ENCODE measurements around the gene WDR64. TPM values are rescaled to one million over a fixed set of nuclear protein-coding genes. Genes with fewer than 3 reads are reported as not detected.

The WDR64 gene
- total and polyA plus RNA-seq, 2 of the 4 experiments (the other 2 are of a cell fraction): not detected

- Histone ChIP-seq H2AFZ (replicated peaks; ENCODE audit: low read length, poor library complexity) (no peak overlapping the region), H3K79me1 (ENCODE audit: low read depth in 1 of 2, low read length in 2 of 2) (no peaks in the 10 kb centered on the region), H2BK15ac (ENCODE audit: low read depth, low read length) (no peak overlapping the region), H3K9me3 (ENCODE audit: control insufficient read depth, insufficient read depth, low read length) (no peaks in the 10 kb centered on the region), H3K9ac (ENCODE audit: low read depth, low read length) (no peak overlapping the region), H3K27me3 (ENCODE audit: control insufficient read depth, insufficient read depth, low read length) (peaks cover 2% of the 10 kb centered on the region), H3K14ac (replicated peaks; ENCODE audit: low read depth, low read length) (no peak overlapping the region), H3K56ac (ENCODE audit: extremely low read depth, insufficient read depth, low read length) (no peak overlapping the region), H3K18ac (ENCODE audit: low read depth, low read length) (no peak overlapping the region), H4K8ac (ENCODE audit: low read depth in 2 of 2, low read length in 2 of 2) (no peak overlapping the region), H3K4ac (ENCODE audit: low read depth, low read length) (no peak overlapping the region), H3K27ac (ENCODE audit: insufficient read depth, low read length) (no peak overlapping the region), H2BK5ac (ENCODE audit: low read depth, low read length, poor library complexity, severe bottlenecking) (no peak overlapping the region), H3K4me1 (ENCODE audit: control insufficient read depth, insufficient read depth, low read length) (no peaks in the 10 kb centered on the region), H3K23ac (ENCODE audit: low read depth, low read length) (no peak overlapping the region), H4K91ac (ENCODE audit: insufficient read depth, low read depth, low read length) (no peak overlapping the region), H3K9me1 (ENCODE audit: insufficient read depth, low read length) (no peaks in the 10 kb centered on the region), H4K20me1 (ENCODE audit: insufficient read depth, low read length) (no peaks in the 10 kb centered on the region), H3K36me3 (ENCODE audit: control insufficient read depth, insufficient read depth, low read length) (no peaks in the 10 kb centered on the region), H2AK9ac (replicated peaks; ENCODE audit: low read depth, low read length, poor library complexity) (no peak overlapping the region), H4K5ac (ENCODE audit: low read depth, low read length) (no peak overlapping the region), H3K4me3 (ENCODE audit: insufficient read depth, low read depth, low read length) (no peak overlapping the region), H2BK20ac (ENCODE audit: low read depth, low read length) (no peak overlapping the region), H3K4me2 (ENCODE audit: low read depth, low read length) (no peak overlapping the region), H2BK120ac (ENCODE audit: low read depth, low read length) (no peak overlapping the region), H2AK5ac (ENCODE audit: low read depth, low read length) (no peak overlapping the region)
- DNase-seq: no peak
- no TSS peak for BruUV-seq (replicated peaks)
- TF ChIP-seq USF2 (IDR thresholded peaks at IDR 0.05; ENCODE audit: low read depth, low read length) (no peak), NFE2L2 (IDR thresholded peaks at IDR 0.05; ENCODE audit: low read depth, low read length) (no peak), POLR2A (IDR thresholded peaks at IDR 0.05; ENCODE audit: low read depth, low read length) (no peak), RCOR1 (IDR thresholded peaks at IDR 0.05; ENCODE audit: insufficient replicate concordance, low read length) (no peak), CEBPB (IDR thresholded peaks at IDR 0.05; ENCODE audit: low read depth, low read length) (no peak), CTCF (conservative IDR thresholded peaks at IDR 0.05; ENCODE audit: low read depth, low read length) (no peak), CHD1 (IDR thresholded peaks at IDR 0.05; ENCODE audit: low read depth, low read length) (no peak), ELK1 (IDR thresholded peaks at IDR 0.05; ENCODE audit: borderline replicate concordance, low read depth, low read length) (no peak), SMC3 (IDR thresholded peaks at IDR 0.05; ENCODE audit: low read depth, low read length) (no peak), MAFK (IDR thresholded peaks at IDR 0.05; ENCODE audit: low read depth, low read length) (no peak), RFX5 (IDR thresholded peaks at IDR 0.05; ENCODE audit: low read depth, low read length) (no peak), BHLHE40 (IDR thresholded peaks at IDR 0.05; ENCODE audit: low read depth, low read length) (no peak), MXI1 (IDR thresholded peaks at IDR 0.05; ENCODE audit: borderline replicate concordance, low read depth, low read length) (no peak), FOS (IDR thresholded peaks at IDR 0.05; ENCODE audit: low read depth, low read length) (no peak), MAZ (IDR thresholded peaks at IDR 0.05; ENCODE audit: borderline replicate concordance, low read depth, low read length) (no peak), RAD21 (IDR thresholded peaks at IDR 0.05; ENCODE audit: low read length) (no peak)
- intact Hi-C loops (cut with micrococcal nuclease): no loop called here
- ChIA-PET POLR2A (ENCODE audit: unreplicated experiment) (no interaction called here), CTCF (interaction anchor here (0.7 to 1.1 kb wide), 2 partner anchors 10 kb away, joined by 3 to 4 read pairs; no protein-coding TSS in a partner anchor)
- ATAC-seq (ENCODE audit: low read depth): no peak
- no CpG with 5 or more reads among the region's 1 CpG for WGBS, 2 experiments (ENCODE audit: extremely low coverage in 2 of 2, insufficient read length in 1 of 2)
- in situ Hi-C loops (cut with MboI; ENCODE audit: low sequenced_read_pairs): no loop called here
- dilution Hi-C loops (cut with HindIII; ENCODE audit: low sequenced_read_pairs, unreplicated experiment): no loop called here
Observed at GRCh38 chr1:241654641-241655040, 2.6 kb downstream of the WDR64 start.
